Activated CD4-positive, alpha-beta T cell treated with anti-CD3 and anti-CD28 coated beads for 36 hours (primary cell): ENCODE data around the gene BNIP2. TPM values are rescaled to one million over a fixed set of nuclear protein-coding genes. Genes with fewer than 3 reads are reported as not detected.

Source experiments
- ATAC-seq: fragments of 200-7000 bp; cut with Tn5 transposase; one replicate; pipeline ENCODE4 v1.10.0; 2021; ENCODE audit warnings: mild to moderate bottlenecking, moderate library complexity
- CTCF ChIA-PET: fragments of 350-600 bp; sonication (Branson Sonifier 250); formaldehyde crosslinking; loops from one replicate; lab custom pipeline; 2021; ENCODE audit warnings: antibody characterized with exemption; lab: Charles Lee
- POLR2A ChIA-PET: fragments of 350-600 bp; sonication (Branson Sonifier 250); formaldehyde crosslinking; loops from one replicate; lab custom pipeline; 2021; ENCODE audit warnings: antibody characterized with exemption, inconsistent platforms; lab: Charles Lee
- DNase-seq: peaks from one replicate; pipeline ENCODE4 v3.0.0-alpha.2; 2020
- H3K27ac Mint-ChIP-seq: one replicate; pipeline ENCODE4 v1.8.0; 2021; ENCODE audit warnings: mixed read lengths
- H3K27me3 Mint-ChIP-seq: one replicate; pipeline ENCODE4 v1.8.0; 2021; ENCODE audit warnings: mixed read lengths
- H3K36me3 Mint-ChIP-seq: one replicate; pipeline ENCODE4 v1.8.0; 2021; ENCODE audit warnings: low read depth, mixed read lengths
- H3K4me1 Mint-ChIP-seq: one replicate; pipeline ENCODE4 v1.8.0; 2021; ENCODE audit warnings: mixed read lengths
- H3K4me3 Mint-ChIP-seq: one replicate; pipeline ENCODE4 v1.8.0; 2021; ENCODE audit warnings: mild to moderate bottlenecking, moderate library complexity, mixed read lengths
- H3K9me3 Mint-ChIP-seq: one replicate; pipeline ENCODE4 v1.8.0; 2021; ENCODE audit warnings: low read depth, mixed read lengths
- intact Hi-C, 2 experiments: fragments of 100-400 bp; cut with DNase I in 1 of 2; cut with micrococcal nuclease in 1 of 2; formaldehyde crosslinking; loops; one replicate each; pipeline versions ENCODE4 v1.14.2 to v1.15.1; 2022 to 2024; cut with DNase I, micrococcal nuclease
- total RNA-seq, 2 experiments: library from RNA; stranded (reverse); gene quantifications; one replicate each; pipeline ENCODE4 v1.2.3, GENCODE V29; 2021

BNIP2 gene
- total RNA-seq, 2 experiments from 2014 or later: 51.9 to 61.5 TPM

- Mint-ChIP-seq H3K4me3 (peak overlapping the region; percentile 80), H3K9me3 (no peaks in the 10 kb centered on the region), H3K4me1 (peaks cover 49% of the 10 kb centered on the region), H3K27ac (peak overlapping the region; percentile 98), H3K27me3 (no peaks in the 10 kb centered on the region), H3K36me3 (peaks cover 31% of the 10 kb centered on the region)
- ChIA-PET CTCF (interaction anchor here (0.7 to 1.2 kb wide), 4 partner anchors 30 to 705 kb away, joined by 3 to 5 read pairs (median 4); partner anchors contain the start of gene GTF2A2), POLR2A (interaction anchor here (0.7 to 1.2 kb wide), 2 partner anchors 26 to 30 kb away, joined by 3 to 6 read pairs; partner anchors contain the start of gene GTF2A2)
- DNase-seq (peak; percentile 46), ATAC-seq (peak; percentile 53)
- intact Hi-C loops: loop anchor here (1.0 to 5.0 kb wide), 5 partner anchors 97 to 894 kb away; partner anchors contain the start of gene ICE2 (in 1 of the 2)
Measured at GRCh38 chr15:59687836-59688235, 1.3 kb downstream of the BNIP2 start.

- ATAC-seq (no peak), DNase-seq (no peak)
- ChIA-PET CTCF (no interaction called here), POLR2A (no interaction called here)
- Mint-ChIP-seq H3K4me3 (peak overlapping the region; percentile 80), H3K27me3 (no peaks in the 10 kb centered on the region), H3K9me3 (no peaks in the 10 kb centered on the region), H3K4me1 (peaks cover 50% of the 10 kb centered on the region), H3K27ac (peak overlapping the region; percentile 70), H3K36me3 (peaks cover 37% of the 10 kb centered on the region)
- intact Hi-C loops: loop anchor here (5.0 kb wide), 2 partner anchors 791 to 896 kb away; partner anchors contain the start of gene ICE2 (in 1 of the 2)
Measured at GRCh38 chr15:59686389-59686788, 2.7 kb downstream of the BNIP2 start.

- CTCF ChIA-PET: interaction anchor here (1.4 kb wide), 1 partner anchor 28 kb away, joined by 6 read pairs; the partner anchor contains the start of gene GTF2A2
- H3K36me3 Mint-ChIP-seq: peaks cover 39% of the 10 kb centered on the region
- H3K27me3 Mint-ChIP-seq: no peaks in the 10 kb centered on the region
- DNase-seq (no peak), ATAC-seq (no peak)
- H3K4me3 Mint-ChIP-seq: peak overlapping the region; percentile 80
- peaks cover 47% of the 10 kb centered on the region for H3K4me1 Mint-ChIP-seq
- POLR2A ChIA-PET: no interaction called here
- intact Hi-C loops: loop anchor here (5.0 kb wide), 2 partner anchors 791 to 896 kb away; partner anchors contain the start of gene ICE2 (in 1 of the 2)
- no peaks in the 10 kb centered on the region for H3K9me3 Mint-ChIP-seq
- peak overlapping the region; percentile 70 for H3K27ac Mint-ChIP-seq
Measured at GRCh38 chr15:59685737-59686297, 3.3 kb downstream of the BNIP2 start.

- no peak for DNase-seq
- POLR2A ChIA-PET: interaction anchor here (0.6 kb wide), 1 partner anchor 216 kb away, joined by 7 read pairs; no protein-coding TSS in a partner anchor
- H3K4me3 Mint-ChIP-seq: no peak overlapping the region
- H3K36me3 Mint-ChIP-seq: peaks cover 49% of the 10 kb centered on the region
- no peak for ATAC-seq
- H3K9me3 Mint-ChIP-seq: no peaks in the 10 kb centered on the region
- H3K27ac Mint-ChIP-seq: no peak overlapping the region
- intact Hi-C loops: no loop called here
- H3K4me1 Mint-ChIP-seq: peaks cover 32% of the 10 kb centered on the region
- CTCF ChIA-PET: interaction anchor here (1.1 to 1.5 kb wide), 3 partner anchors 8 to 11 kb away, joined by 4 to 6 read pairs (median 5); partner anchors contain the start of gene BNIP2
- H3K27me3 Mint-ChIP-seq: no peaks in the 10 kb centered on the region
Measured at GRCh38 chr15:59680870-59681269, 8.2 kb downstream of the BNIP2 start.

- Mint-ChIP-seq H3K9me3 (no peaks in the 10 kb centered on the region), H3K36me3 (peaks cover 48% of the 10 kb centered on the region), H3K27ac (no peak overlapping the region), H3K27me3 (no peaks in the 10 kb centered on the region), H3K4me3 (no peak overlapping the region), H3K4me1 (peaks cover 26% of the 10 kb centered on the region)
- no peak for DNase-seq
- ChIA-PET CTCF (interaction anchor here (0.6 to 1.5 kb wide), 4 partner anchors 9 to 148 kb away, joined by 3 to 6 read pairs (median 4); partner anchors contain the start of gene BNIP2), POLR2A (no interaction called here)
- intact Hi-C loops: no loop called here
- ATAC-seq: no peak
Measured at GRCh38 chr15:59680346-59680745, 8.8 kb downstream of the BNIP2 start.

- no peak overlapping the region for H3K4me3 Mint-ChIP-seq
Measured at GRCh38 chr15:59678620-59679019, 10.5 kb downstream of the BNIP2 start.

GRCh38 chr15:59678172-59678571 is 10.9 kb downstream of the BNIP2 start:
- ATAC-seq (no peak), DNase-seq (no peak)
- Mint-ChIP-seq H3K27me3 (no peaks in the 10 kb centered on the region), H3K9me3 (no peaks in the 10 kb centered on the region), H3K4me1 (peaks cover 17% of the 10 kb centered on the region), H3K4me3 (no peak overlapping the region), H3K27ac (peak overlapping the region; percentile 47), H3K36me3 (peaks cover 50% of the 10 kb centered on the region)
- intact Hi-C loops: no loop called here
- ChIA-PET POLR2A (no interaction called here), CTCF (interaction anchor here (0.8 kb wide), 1 partner anchor 13 kb away, joined by 4 read pairs; no protein-coding TSS in a partner anchor)

More at GRCh38 chr15:59678620-59679019, 10.5 kb downstream of the BNIP2 start:
- no peak for DNase-seq
- intact Hi-C loops: no loop called here
- H3K27me3 Mint-ChIP-seq: no peaks in the 10 kb centered on the region
- CTCF ChIA-PET: interaction anchor here (0.8 kb wide), 1 partner anchor 13 kb away, joined by 4 read pairs; no protein-coding TSS in a partner anchor
- POLR2A ChIA-PET: no interaction called here
- ATAC-seq: no peak
- H3K27ac Mint-ChIP-seq: peak overlapping the region; percentile 47
- peaks cover 52% of the 10 kb centered on the region for H3K36me3 Mint-ChIP-seq
- H3K9me3 Mint-ChIP-seq: no peaks in the 10 kb centered on the region
- H3K4me1 Mint-ChIP-seq: peaks cover 19% of the 10 kb centered on the region

GRCh38 chr15:59676565-59676964 is 12.6 kb downstream of the BNIP2 start:
- no peaks in the 10 kb centered on the region for H3K27me3 Mint-ChIP-seq
- DNase-seq: no peak
- peaks cover 12% of the 10 kb centered on the region for H3K4me1 Mint-ChIP-seq
- CTCF ChIA-PET: no interaction called here
- ATAC-seq: no peak
- intact Hi-C loops: no loop called here
- H3K36me3 Mint-ChIP-seq: peaks cover 47% of the 10 kb centered on the region
- no peak overlapping the region for H3K27ac Mint-ChIP-seq
- H3K9me3 Mint-ChIP-seq: no peaks in the 10 kb centered on the region
- H3K4me3 Mint-ChIP-seq: no peak overlapping the region
- POLR2A ChIA-PET: no interaction called here

GRCh38 chr15:59674361-59674877 is 14.7 kb downstream of the BNIP2 start:
- H3K27me3 Mint-ChIP-seq: no peaks in the 10 kb centered on the region
- ChIA-PET CTCF (interaction anchor here (1.1 kb wide), 1 partner anchor 17 kb away, joined by 3 read pairs; no protein-coding TSS in a partner anchor), POLR2A (no interaction called here)
- H3K9me3 Mint-ChIP-seq: no peaks in the 10 kb centered on the region
- H3K4me3 Mint-ChIP-seq: no peak overlapping the region
- intact Hi-C loops: no loop called here
- peaks cover 9% of the 10 kb centered on the region for H3K4me1 Mint-ChIP-seq
- H3K27ac Mint-ChIP-seq: no peak overlapping the region
- DNase-seq: no peak
- no peak for ATAC-seq
- H3K36me3 Mint-ChIP-seq: peaks cover 49% of the 10 kb centered on the region

- no peaks in the 10 kb centered on the region for H3K4me1 Mint-ChIP-seq
- ATAC-seq: no peak
- no peaks in the 10 kb centered on the region for H3K27me3 Mint-ChIP-seq
- H3K9me3 Mint-ChIP-seq: no peaks in the 10 kb centered on the region
- intact Hi-C loops: no loop called here
- H3K4me3 Mint-ChIP-seq: no peak overlapping the region
- peaks cover 28% of the 10 kb centered on the region for H3K36me3 Mint-ChIP-seq
- no peak for DNase-seq
- H3K27ac Mint-ChIP-seq: no peak overlapping the region
- ChIA-PET CTCF (interaction anchor here (1.6 kb wide), 1 partner anchor 136 kb away, joined by 3 read pairs; no protein-coding TSS in a partner anchor), POLR2A (no interaction called here)
Measured at GRCh38 chr15:59668556-59668955, 20.6 kb downstream of the BNIP2 start.

GRCh38 chr15:59662260-59662659 is 26.9 kb downstream of the BNIP2 start:
- no peak for ATAC-seq
- intact Hi-C loops: loop anchor here in 1 of 2 experiments (1.0 kb wide), 1 partner anchor 20 kb away; no protein-coding TSS in a partner anchor
- H3K36me3 Mint-ChIP-seq: peaks cover 21% of the 10 kb centered on the region
- ChIA-PET POLR2A (interaction anchor here (0.6 kb wide), 1 partner anchor 26 kb away, joined by 3 read pairs; no protein-coding TSS in a partner anchor), CTCF (interaction anchor here (0.5 to 0.8 kb wide), 2 partner anchors 9 to 343 kb away, joined by 3 read pairs; no protein-coding TSS in a partner anchor)
- no peak overlapping the region for H3K27ac Mint-ChIP-seq
- no peak for DNase-seq
- peaks cover 5% of the 10 kb centered on the region for H3K4me1 Mint-ChIP-seq
- H3K9me3 Mint-ChIP-seq: no peaks in the 10 kb centered on the region
- no peaks in the 10 kb centered on the region for H3K27me3 Mint-ChIP-seq
- H3K4me3 Mint-ChIP-seq: no peak overlapping the region
